GM12878 (cell line): Measurements from ENCODE around the gene PHB1. TPM values are rescaled to one million over a fixed set of nuclear protein-coding genes. Genes with fewer than 3 reads are reported as not detected.

Experiments
- ATAC-seq: fragments of 200-7000 bp; cut with Tn5 transposase; 3 replicates; pipeline ENCODE4 v1.9.1; 2020; ENCODE audit warnings: mild to moderate bottlenecking, moderate library complexity
- BruUV-seq: library from RNA; stranded (reverse); fragments of 400-500 nt; replicated peaks from 2 replicates; lab custom pipeline; 2021; lab: Mats Ljungman, UMichigan
- CTCF ChIA-PET: fragments of 300-600 bp; sonication (Branson Sonifier 250); formaldehyde crosslinking; extraction: SDS; loops from one replicate; lab custom pipeline; 2021; ENCODE audit warnings: inconsistent platforms; lab: Yijun Ruan, JAX
- POLR2A ChIA-PET: fragments of 350-600 bp; formaldehyde crosslinking; extraction: SDS; loops from one replicate; lab custom pipeline; 2021; ENCODE audit warnings: inconsistent platforms; lab: Charles Lee
- RAD21 ChIA-PET: fragments of 300-600 bp; sonication (Branson Sonifier 250); formaldehyde crosslinking; loops from one replicate; lab custom pipeline; 2023; ENCODE audit warnings: antibody characterized with exemption; ENCODE audit not compliant: unreplicated experiment; lab: Charles Lee
- SMC1A ChIA-PET: fragments of 300-600 bp; sonication (Branson Sonifier 250); formaldehyde crosslinking; loops from one replicate; lab custom pipeline; 2023; ENCODE audit not compliant: unreplicated experiment, uncharacterized antibody; lab: Charles Lee
- DNase-seq: peaks from one replicate; pipeline ENCODE4 v3.0.0-alpha.2; 2011; ENCODE audit warnings: low read depth, low spot score
- FAIRE-seq: peaks from 3 replicates; lab custom pipeline; 2011; peaks lifted over from hg19 to GRCh38; lab: Jason Lieb, UNC
- H2AFZ ChIP-seq: 2 replicates; pipeline ENCODE4 v1.6.0; 2011; ENCODE audit warnings: low read depth, low read length, control low read depth; ENCODE audit not compliant: control insufficient read depth
- H3K27ac ChIP-seq: 2 replicates; pipeline ENCODE4 v1.5.1; 2011; ENCODE audit warnings: control low read depth; ENCODE audit not compliant: control insufficient read depth, insufficient read depth
- H3K27me3 ChIP-seq, 2 experiments: replicated peaks in 1 of 2; 2 replicates each; pipeline versions ENCODE4 v1.6.0 to v1.6.1; 2011; ENCODE audit warnings: low read length in 1 of 2; ENCODE audit not compliant: control insufficient read depth in 2 of 2, insufficient read depth in 2 of 2
- H3K36me3 ChIP-seq, 2 experiments: 2 replicates each; pipeline ENCODE4 v1.5.1; 2011; ENCODE audit warnings: low read length in 1 of 2; ENCODE audit not compliant: control insufficient read depth in 2 of 2, insufficient read depth in 2 of 2
- H3K4me1 ChIP-seq: 2 replicates; pipeline ENCODE4 v1.6.1; 2011; ENCODE audit warnings: mild to moderate bottlenecking, low read length, moderate library complexity, mixed read lengths; ENCODE audit not compliant: control insufficient read depth, insufficient read depth
- H3K4me2 ChIP-seq: 2 replicates; pipeline ENCODE4 v1.6.0; 2011; ENCODE audit warnings: control low read depth; ENCODE audit not compliant: control insufficient read depth, insufficient read depth
- H3K4me3 ChIP-seq: fragments of 200-600 bp; sonication (generic); 2 replicates; pipeline ENCODE4 v1.5.1; 2016
- H3K79me2 ChIP-seq: 2 replicates; pipeline ENCODE4 v1.6.0; 2011; ENCODE audit warnings: low read length; ENCODE audit not compliant: control insufficient read depth, insufficient read depth
- H3K9ac ChIP-seq: 2 replicates; pipeline ENCODE4 v1.8.0; 2011; ENCODE audit warnings: low read length, control low read depth, mixed read lengths; ENCODE audit not compliant: control insufficient read depth, insufficient read depth
- H3K9me3 ChIP-seq: replicated peaks from 3 replicates; pipeline ENCODE4 v1.5.1; 2011; ENCODE audit warnings: mild to moderate bottlenecking, low read length; ENCODE audit not compliant: control insufficient read depth, insufficient read depth
- H4K20me1 ChIP-seq: 2 replicates; pipeline ENCODE4 v1.6.0; 2011; ENCODE audit not compliant: control insufficient read depth, insufficient read depth
- ATF2 ChIP-seq: IDR thresholded peaks from 2 replicates; pipeline ENCODE4 v1.6.1; 2012; ENCODE audit warnings: low read length, inconsistent platforms
- BHLHE40 ChIP-seq, 2 experiments: fragments of 450-650 bp in 1 of 2; IDR thresholded peaks; 2 replicates each; pipeline ENCODE4 v1.6.1; 2011 to 2017; ENCODE audit warnings: low read depth in 2 of 2, borderline replicate concordance in 1 of 2, improper control_type of control experiment in 1 of 2, low read length in 1 of 2, mild to moderate bottlenecking in 1 of 2
- EZH2 ChIP-seq: IDR thresholded peaks from 2 replicates; pipeline ENCODE4 v1.6.1; 2012; ENCODE audit warnings: low read depth, mild to moderate bottlenecking, control low read depth, inconsistent platforms, low read length, borderline replicate concordance; ENCODE audit not compliant: control insufficient read depth
- PAX8 ChIP-seq: fragments of 450-650 bp; IDR thresholded peaks from 2 replicates; pipeline ENCODE4 v1.6.1; 2017; ENCODE audit warnings: mild to moderate bottlenecking, moderate library complexity
- RCOR1 ChIP-seq: conservative IDR thresholded peaks from 2 replicates; pipeline ENCODE4 v1.6.1; 2012; ENCODE audit warnings: low read depth, low read length, improper control_type of control experiment
- WGBS: methylation state at CpG from one replicate; pipeline ENCODE4 v1.1.6; 2016; ENCODE audit warnings: low lambda C conversion rate; ENCODE audit not compliant: insufficient replicate concordance, insufficient coverage; ENCODE audit errors: missing lambda C conversion rate; 5-methylcytosine and 5-hydroxymethylcytosine counted together
- in situ Hi-C: fragments of 300-500 bp; cut with MboI; formaldehyde crosslinking; loops from 9 replicates; pipeline ENCODE4 v1.14.3; 2018; ENCODE audit warnings: mixed read lengths
- intact Hi-C: fragments of 100-400 bp; cut with micrococcal nuclease; formaldehyde crosslinking; loops from one replicate; pipeline ENCODE4 v1.14.2; 2022; ENCODE audit not compliant: unreplicated experiment
- polyA plus RNA-seq, 11 experiments: library from polyadenylated mRNA; depleted of rRNA in 4 of 11; unstranded in 6 of 11; stranded (reverse) in 5 of 11; fragments of >200 nt; fragmentation: Nextera tagmentation in 4 of 11; fragmentation: Illumina TruSeq in 1 of 11; extraction: Ambion mirVana in 4 of 11; extraction: Trizol in 1 of 11; gene quantifications; 1 replicate in 1 of 11; 2 replicates in 10 of 11; pipeline versions ENCODE4 v1.2.1 to v1.2.3, GENCODE V29; 2011 to 2016; ENCODE audit warnings: inconsistent platforms in 2 of 11, missing spikeins in 2 of 11, low read depth in 1 of 11
- total RNA-seq, 4 experiments: library from RNA; depleted of rRNA in 3 of 4; stranded (reverse); fragments of >200 nt in 3 of 4; fragmentation: Illumina TruSeq in 1 of 4; extraction: Trizol in 1 of 4; gene quantifications; 2 replicates each; pipeline versions ENCODE4 v1.2.1 to v1.2.3, GENCODE V29; 2013 to 2021

The PHB1 gene
- total and polyA plus RNA-seq, 10 of the 15 experiments (the other 5 are each of a cell fraction or from before 2014, with no cell fraction given), result 117 to 466 (median 248) TPM

GRCh38 chr17:49372425-49372824, 42.3 kb downstream of the PHB1 start:
- Histone ChIP-seq H2AFZ (no peak overlapping the region), H3K27me3 (no peaks in the 10 kb centered on the region), H3K9ac (no peak overlapping the region), H3K4me1 (no peaks in the 10 kb centered on the region; the same call in 1 of the 2 replicates), H3K36me3 (no peaks in the 10 kb centered on the region), H3K27ac (no peak overlapping the region), H4K20me1 (no peaks in the 10 kb centered on the region), H3K9me3 (no peaks in the 10 kb centered on the region), H3K4me2 (no peak overlapping the region), H3K4me3 (no peak overlapping the region), H3K79me2 (no peaks in the 10 kb centered on the region)
- ChIA-PET POLR2A (no interaction called here), SMC1A (interaction anchor here (8.3 kb wide), 1 partner anchor 56 kb away, joined by 140 read pairs; no protein-coding TSS in a partner anchor), CTCF (interaction anchor here (1.9 kb wide), 1 partner anchor 56 kb away, joined by 9 read pairs; no protein-coding TSS in a partner anchor), RAD21 (interaction anchor here (5.4 kb wide), 1 partner anchor 56 kb away, joined by 115 read pairs; no protein-coding TSS in a partner anchor)
- TF ChIP-seq BHLHE40 (IDR thresholded peaks at IDR 0.05; ENCODE audit: borderline replicate concordance in 1 of 2, low read depth in 2 of 2, low read length in 1 of 2) (no peak), PAX8 (no peak), ATF2 (no peak), EZH2 (no peak), RCOR1 (no peak)
- FAIRE-seq (no peak), ATAC-seq (no peak), DNase-seq (no peak)
- BruUV-seq, result no TSS peak
- intact Hi-C loops (no loop called here), in situ Hi-C loops (no loop called here)
- 20% methylated on average over 7 of the region's 7 CpGs for WGBS
